HEK293 (cell line): Measurements from ENCODE around the gene CIAO2B.

ENCODE experiments used
- CTCF ChIA-PET: fragments of 350-600 bp; formaldehyde crosslinking; extraction: SDS; loops from one replicate; lab custom pipeline; 2021; ENCODE audit warnings: antibody characterized with exemption; lab: Yijun Ruan, JAX
- POLR2A ChIA-PET: fragments of 300-600 bp; formaldehyde crosslinking; extraction: SDS; loops from one replicate; lab custom pipeline; 2020; ENCODE audit warnings: antibody characterized with exemption, inconsistent platforms; lab: Yijun Ruan, JAX
- H3K27ac ChIP-seq: fragments of 200-500 bp; sonication (Bioruptor generic); 2 replicates; pipeline ENCODE4 v1.5.1; 2014; ENCODE audit warnings: low read depth, low read length, control low read depth, inconsistent platforms; ENCODE audit errors: extremely low read depth
- H3K36me3 ChIP-seq, 2 experiments: fragments of 200-500 bp in 1 of 2; sonication (Bioruptor generic) in 1 of 2; 1 replicate in 1 of 2; 2 replicates in 1 of 2; pipeline ENCODE4 v1.5.1; 2014 to 2017; ENCODE audit warnings: inconsistent platforms in 2 of 2, low read length in 2 of 2; ENCODE audit not compliant: control insufficient read depth in 2 of 2, insufficient read depth in 1 of 2
- H3K4me1 ChIP-seq: fragments of 200-500 bp; sonication (Bioruptor generic); 2 replicates; pipeline ENCODE4 v1.5.1; 2014; ENCODE audit warnings: mild to moderate bottlenecking, low read length, inconsistent platforms; ENCODE audit not compliant: control insufficient read depth, insufficient read depth
- H3K4me3 ChIP-seq: 2 replicates; pipeline ENCODE4 v1.5.1; 2011; ENCODE audit warnings: low read depth, mild to moderate bottlenecking, control low read depth, low read length, moderate library complexity
- H3K9me3 ChIP-seq: fragments of 200-500 bp; sonication (Bioruptor generic); 2 replicates; pipeline ENCODE4 v1.5.1; 2014; ENCODE audit warnings: low read depth, low read length, inconsistent platforms; ENCODE audit not compliant: control insufficient read depth, insufficient read depth
- IKZF3 ChIP-seq: fragments of 450-650 bp; IDR thresholded peaks from 2 replicates; pipeline ENCODE4 v1.5.0; 2018; ENCODE audit warnings: missing biosample characterization, mild to moderate bottlenecking, missing genetic modification characterization, moderate library complexity
- MZF1 ChIP-seq: fragments of 450-650 bp; formaldehyde crosslinking; IDR thresholded peaks from 2 replicates; pipeline ENCODE4 v1.5.1; 2017; ENCODE audit warnings: missing biosample characterization, missing genetic modification characterization, borderline replicate concordance
- PATZ1 ChIP-seq: fragments of 450-650 bp; formaldehyde crosslinking; IDR thresholded peaks from 2 replicates; pipeline ENCODE4 v1.5.1; 2016; ENCODE audit warnings: missing biosample characterization, missing genetic modification characterization
- PRDM10 ChIP-seq: fragments of 450-650 bp; formaldehyde crosslinking; IDR thresholded peaks from 2 replicates; pipeline ENCODE4 v1.5.1; 2016; ENCODE audit warnings: missing biosample characterization, missing genetic modification characterization
- SP7 ChIP-seq: fragments of 450-650 bp; formaldehyde crosslinking; IDR thresholded peaks from 2 replicates; pipeline ENCODE4 v1.5.1; 2016; ENCODE audit warnings: missing biosample characterization, missing genetic modification characterization
- WT1 ChIP-seq: fragments of 450-650 bp; formaldehyde crosslinking; IDR thresholded peaks from 2 replicates; pipeline ENCODE4 v1.5.1; 2016; ENCODE audit warnings: missing biosample characterization, missing genetic modification characterization
- ZBTB21 ChIP-seq: fragments of 450-650 bp; formaldehyde crosslinking; IDR thresholded peaks from 2 replicates; pipeline ENCODE4 v1.5.1; 2017; ENCODE audit warnings: missing biosample characterization, missing genetic modification characterization
- ZBTB48 ChIP-seq: fragments of 450-650 bp; formaldehyde crosslinking; IDR thresholded peaks from 2 replicates; pipeline ENCODE4 v1.5.1; 2016; ENCODE audit warnings: missing biosample characterization, missing genetic modification characterization
- ZBTB49 ChIP-seq: fragments of 450-650 bp; formaldehyde crosslinking; IDR thresholded peaks from 2 replicates; pipeline ENCODE4 v1.5.1; 2016; ENCODE audit warnings: missing biosample characterization, missing genetic modification characterization, low read depth
- ZNF10 ChIP-seq: fragments of 450-650 bp; formaldehyde crosslinking; IDR thresholded peaks from 2 replicates; pipeline ENCODE4 v1.5.1; 2017; ENCODE audit warnings: missing biosample characterization, missing genetic modification characterization
- ZNF184 ChIP-seq: fragments of 450-650 bp; IDR thresholded peaks from 2 replicates; pipeline ENCODE4 v1.5.1; 2018; ENCODE audit warnings: missing biosample characterization, mild to moderate bottlenecking, missing genetic modification characterization
- ZNF24 ChIP-seq: fragments of 450-650 bp; formaldehyde crosslinking; IDR thresholded peaks from 2 replicates; pipeline ENCODE4 v1.5.1; 2016; ENCODE audit warnings: missing biosample characterization, missing genetic modification characterization
- ZNF398 ChIP-seq: fragments of 450-650 bp; formaldehyde crosslinking; IDR thresholded peaks from 2 replicates; pipeline ENCODE4 v1.5.1; 2017; ENCODE audit warnings: missing biosample characterization, missing genetic modification characterization
- ZNF426 ChIP-seq: fragments of 450-650 bp; formaldehyde crosslinking; IDR thresholded peaks from 2 replicates; pipeline ENCODE4 v1.5.1; 2017; ENCODE audit warnings: missing biosample characterization, missing genetic modification characterization, mild to moderate bottlenecking, inconsistent platforms, moderate library complexity
- ZNF623 ChIP-seq: fragments of 450-650 bp; formaldehyde crosslinking; IDR thresholded peaks from 2 replicates; pipeline ENCODE4 v1.5.1; 2016; ENCODE audit warnings: missing biosample characterization, missing genetic modification characterization
- ZNF629 ChIP-seq: fragments of 450-650 bp; formaldehyde crosslinking; IDR thresholded peaks from 2 replicates; pipeline ENCODE4 v1.5.1; 2017; ENCODE audit warnings: missing biosample characterization, missing genetic modification characterization
- ZNF660 ChIP-seq: fragments of 450-650 bp; IDR thresholded peaks from 2 replicates; pipeline ENCODE4 v1.5.1; 2018; ENCODE audit warnings: missing biosample characterization, mild to moderate bottlenecking, missing genetic modification characterization
- ZNF692 ChIP-seq: fragments of 450-650 bp; formaldehyde crosslinking; IDR thresholded peaks from 2 replicates; pipeline ENCODE4 v1.5.1; 2016; ENCODE audit warnings: missing biosample characterization, missing genetic modification characterization
- ZNF777 ChIP-seq: fragments of 450-650 bp; formaldehyde crosslinking; IDR thresholded peaks from 2 replicates; pipeline ENCODE4 v1.5.1; 2017; ENCODE audit warnings: missing biosample characterization, missing genetic modification characterization, borderline replicate concordance

The CIAO2B gene

GRCh38 chr16:66930189-66930588, 4.0 kb downstream of the CIAO2B start:
- no peak for TF ChIP-seq ZNF24
- TF ChIP-seq ZNF629 (tag by site-specific recombination), result peak; percentile 65; the same call in 1 of the 2 replicates
- TF ChIP-seq ZNF10 (tag by site-specific recombination), result peak; percentile 88
- TF ChIP-seq MZF1, result no peak
- peak; percentile 59 for TF ChIP-seq ZBTB48 (tag by site-specific recombination)
- TF ChIP-seq ZNF398 (tag by site-specific recombination), result peak; percentile 78
- TF ChIP-seq IKZF3, result no peak
- TF ChIP-seq ZNF184 (tag by site-specific recombination), result no peak
- 0 out of 2 replicates have a peak, but pooled peaks have one; percentile 32 for TF ChIP-seq SP7 (tag by site-specific recombination)
- TF ChIP-seq ZNF777, result no peak
- TF ChIP-seq ZNF623 (tag by site-specific recombination), result no peak
- TF ChIP-seq PATZ1 (tag by site-specific recombination), result peak; percentile 48; the same call in 1 of the 2 replicates
- 0 out of 2 replicates have a peak, but pooled peaks have one; percentile 49 for TF ChIP-seq ZNF692 (tag by site-specific recombination)
- no peak for TF ChIP-seq ZNF426 (tag by site-specific recombination)
- 0 out of 2 replicates have a peak, but pooled peaks have one; percentile 18 for TF ChIP-seq PRDM10 (tag by site-specific recombination)
- TF ChIP-seq ZBTB21 (tag by site-specific recombination), result peak; percentile 63; the same call in 1 of the 2 replicates
- TF ChIP-seq ZNF660, result 0 out of 2 replicates have a peak, but pooled peaks have one; percentile 72
- TF ChIP-seq ZBTB49, result no peak
- no peak for TF ChIP-seq WT1 (tag by site-specific recombination)
- POLR2A ChIA-PET, result interaction anchor here (1.1 kb wide), 1 partner anchor 22 kb away, joined by 3 read pairs; no protein-coding TSS in a partner anchor
- Histone ChIP-seq H3K36me3 (peaks cover 4 to 16% of the 10 kb centered on the region in 2 experiments; a peak in 2 of 3 replicates), H3K4me3 (no peak overlapping the region), H3K4me1 (peaks cover 2% of the 10 kb centered on the region; the same call in 1 of the 2 replicates), H3K27ac (no peak overlapping the region), H3K9me3 (no peaks in the 10 kb centered on the region)
- CTCF ChIA-PET, result interaction anchor here (0.6 to 3.0 kb wide), 6 partner anchors 18 to 47 kb away, joined by 3 to 23 read pairs (median 4); no protein-coding TSS in a partner anchor
